AG09309 (cell line): Measurements from ENCODE around the gene ESM1.
"Not testable (repeated sequence)": the region's sequence is repeated elsewhere in the genome, so short reads cannot be mapped to it uniquely, and the experiment has no call there.

Experiments
- DNase-seq: peaks from one replicate; pipeline ENCODE4 v3.0.0-alpha.2; 2010; ENCODE audit warnings: low read depth
- H3K4me3 ChIP-seq: 2 replicates; pipeline ENCODE4 v1.5.1; 2011; ENCODE audit warnings: mild to moderate bottlenecking, low read depth, low read length, moderate library complexity; ENCODE audit not compliant: control insufficient read depth
- TF ChIP-seq, protein P1 (sequence below): IDR thresholded peaks from 2 replicates; pipeline ENCODE4 v1.5.1; 2011; ENCODE audit warnings: mild to moderate bottlenecking, low read depth, low read length, inconsistent platforms; ENCODE audit not compliant: insufficient read depth, control insufficient read depth; ENCODE audit errors: missing control alignments

Gene ESM1

DNA sequence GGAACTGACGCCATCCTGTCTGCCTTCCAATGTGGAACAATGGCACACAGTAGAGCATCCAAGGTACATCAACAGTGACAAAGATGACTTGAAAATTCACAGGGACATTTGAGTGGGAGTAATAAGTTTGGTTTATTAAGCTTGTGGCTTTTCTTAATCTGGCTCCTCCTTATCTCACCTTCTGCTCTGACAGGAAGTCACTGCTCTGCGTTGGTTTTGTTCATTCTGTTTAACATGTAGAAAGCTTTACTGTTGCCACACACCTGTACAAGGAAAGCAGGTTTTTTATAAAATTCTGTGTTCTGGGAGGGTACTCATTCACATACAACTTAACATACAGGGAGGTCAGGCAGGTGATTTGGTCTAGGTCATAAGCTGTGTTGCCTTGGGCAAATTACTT lies 37.1 kb upstream of the ESM1 start:
- H3K4me3 ChIP-seq: no peak overlapping the region
- TF ChIP-seq, protein P1, sequence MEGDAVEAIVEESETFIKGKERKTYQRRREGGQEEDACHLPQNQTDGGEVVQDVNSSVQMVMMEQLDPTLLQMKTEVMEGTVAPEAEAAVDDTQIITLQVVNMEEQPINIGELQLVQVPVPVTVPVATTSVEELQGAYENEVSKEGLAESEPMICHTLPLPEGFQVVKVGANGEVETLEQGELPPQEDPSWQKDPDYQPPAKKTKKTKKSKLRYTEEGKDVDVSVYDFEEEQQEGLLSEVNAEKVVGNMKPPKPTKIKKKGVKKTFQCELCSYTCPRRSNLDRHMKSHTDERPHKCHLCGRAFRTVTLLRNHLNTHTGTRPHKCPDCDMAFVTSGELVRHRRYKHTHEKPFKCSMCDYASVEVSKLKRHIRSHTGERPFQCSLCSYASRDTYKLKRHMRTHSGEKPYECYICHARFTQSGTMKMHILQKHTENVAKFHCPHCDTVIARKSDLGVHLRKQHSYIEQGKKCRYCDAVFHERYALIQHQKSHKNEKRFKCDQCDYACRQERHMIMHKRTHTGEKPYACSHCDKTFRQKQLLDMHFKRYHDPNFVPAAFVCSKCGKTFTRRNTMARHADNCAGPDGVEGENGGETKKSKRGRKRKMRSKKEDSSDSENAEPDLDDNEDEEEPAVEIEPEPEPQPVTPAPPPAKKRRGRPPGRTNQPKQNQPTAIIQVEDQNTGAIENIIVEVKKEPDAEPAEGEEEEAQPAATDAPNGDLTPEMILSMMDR: no peak
- no peak for DNase-seq

DNA sequence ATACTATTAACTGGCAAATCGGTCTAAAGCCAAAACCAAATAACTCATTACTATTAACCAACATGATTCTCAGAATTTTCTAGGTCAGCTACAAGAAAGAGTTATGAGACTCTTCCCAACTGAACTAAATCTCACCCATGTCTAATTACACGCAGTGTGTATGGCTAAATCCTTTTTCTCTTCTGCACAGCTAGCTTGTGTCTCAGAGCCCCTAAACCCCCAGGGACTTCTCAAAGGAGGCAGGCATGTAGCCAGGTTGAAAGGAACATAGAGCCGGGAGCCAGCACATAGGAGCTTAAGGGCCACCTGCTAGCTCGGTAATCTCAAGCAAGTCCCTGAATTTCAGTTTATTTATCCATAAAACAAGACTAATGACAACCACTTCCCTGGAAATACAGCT lies 36.4 kb upstream of the ESM1 start:
- no peak overlapping the region for H3K4me3 ChIP-seq
- DNase-seq: no peak
- TF ChIP-seq, protein P1: no peak

DNA sequence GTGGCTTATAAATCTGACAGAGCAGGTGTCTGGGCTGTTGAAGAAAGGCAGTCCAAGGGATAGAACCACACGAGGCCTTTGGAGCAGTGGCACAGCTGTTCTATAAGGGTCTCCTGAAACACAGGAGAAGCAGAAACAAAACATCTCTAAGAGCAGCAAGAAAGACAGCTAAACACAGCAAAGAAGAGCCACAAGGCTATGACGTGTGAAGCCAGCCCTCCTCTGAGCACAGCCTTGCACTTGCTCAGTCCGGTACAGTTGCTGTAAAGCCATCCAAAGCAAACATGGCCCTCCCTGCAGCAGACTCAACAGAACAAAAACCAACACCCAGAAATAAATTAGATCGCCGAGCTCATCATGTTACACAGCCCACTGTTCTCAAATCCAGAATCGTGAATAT lies 36.0 kb upstream of the ESM1 start:
- TF ChIP-seq, protein P1: no peak
- no peak for DNase-seq
- no peak overlapping the region for H3K4me3 ChIP-seq

DNA sequence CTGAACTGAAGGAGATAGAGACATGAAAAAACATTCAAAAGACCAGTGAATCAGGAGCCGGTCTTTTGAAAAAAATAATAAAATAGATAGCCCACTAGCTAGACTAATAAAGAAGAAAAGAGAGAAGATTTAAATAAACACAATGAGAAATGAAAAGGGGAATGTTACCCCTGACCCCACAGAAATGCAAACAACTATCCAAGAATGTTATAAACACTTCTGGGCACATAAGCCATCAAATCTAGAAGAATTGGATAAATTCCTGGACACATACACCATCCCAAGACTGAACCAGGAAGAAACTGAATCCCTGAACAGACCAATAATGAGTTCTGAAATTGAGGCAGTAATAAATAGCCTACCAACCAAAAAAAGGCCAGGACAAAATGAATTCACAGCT lies 24.8 kb upstream of the ESM1 start:
- not testable (repeated sequence) for DNase-seq, H3K4me3 ChIP-seq

DNA sequence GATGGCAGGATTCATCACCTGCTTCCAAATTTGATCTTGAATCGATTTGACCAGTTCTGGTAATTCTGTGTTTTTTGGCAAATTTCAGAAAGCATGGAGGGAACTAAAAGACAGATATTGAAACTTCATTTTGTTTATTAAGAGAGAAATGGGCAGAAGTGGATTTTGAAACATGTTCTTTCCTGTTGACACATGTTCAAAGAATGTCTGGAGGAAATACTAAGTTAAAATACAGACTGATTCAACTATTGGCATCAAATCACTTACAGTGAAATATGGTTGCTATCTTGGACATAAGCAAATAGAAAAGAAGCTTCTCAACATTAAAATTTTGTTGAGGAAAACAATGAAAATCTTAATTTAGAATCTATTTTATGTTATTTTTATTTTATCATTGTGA lies 19.3 kb upstream of the ESM1 start:
- TF ChIP-seq, protein P1: no peak
- DNase-seq: no peak
- no peak overlapping the region for H3K4me3 ChIP-seq

DNA sequence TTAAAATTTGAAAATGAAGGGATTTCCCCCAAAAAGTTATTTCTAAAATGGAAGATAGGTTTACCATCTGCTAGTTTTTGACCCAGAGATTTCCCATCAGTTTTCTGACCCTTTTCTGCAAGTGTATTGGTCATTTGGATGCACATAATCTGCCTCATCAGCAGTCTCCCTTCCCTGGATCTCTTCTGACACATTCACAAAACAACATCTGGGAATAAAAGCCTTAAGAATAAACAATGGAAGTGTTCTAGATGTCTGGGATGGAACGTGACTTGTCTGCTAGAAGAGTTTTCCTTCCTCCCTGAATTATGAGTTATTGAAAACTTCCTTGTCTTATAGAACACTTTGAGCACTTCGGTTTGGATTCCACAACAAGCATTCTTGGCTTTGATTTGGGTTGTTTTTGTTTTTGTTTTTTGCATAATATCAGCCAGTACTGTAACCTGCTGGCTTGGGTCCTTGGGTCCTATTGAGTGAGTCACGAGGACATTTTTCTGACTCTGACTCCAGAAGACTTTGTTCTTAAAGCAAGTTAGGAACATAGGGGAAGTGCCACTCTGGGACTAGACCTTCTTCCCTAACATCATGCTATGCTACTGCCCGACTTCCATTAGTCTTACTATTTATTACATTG lies 18.2 kb upstream of the ESM1 start:
- DNase-seq: no peak
- TF ChIP-seq, protein P1: no peak
- no peak overlapping the region for H3K4me3 ChIP-seq

DNA sequence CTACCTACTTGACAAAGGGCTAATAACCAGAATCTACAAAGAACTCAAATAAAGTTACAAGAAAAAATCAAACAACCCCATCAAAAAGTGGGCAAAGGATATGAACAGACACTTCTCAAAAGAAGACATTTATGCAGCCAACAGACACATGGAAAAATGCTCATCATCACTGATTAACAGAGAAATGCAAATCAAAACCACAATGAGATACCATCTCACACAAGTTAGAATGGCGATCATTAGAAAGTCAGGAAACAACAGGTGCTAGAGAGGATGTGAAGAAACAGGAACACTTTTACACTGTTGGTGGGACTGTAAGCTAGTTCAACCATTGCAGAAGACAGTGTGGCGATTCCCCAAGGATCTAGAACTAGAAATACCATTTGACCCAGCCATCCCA lies 16.8 kb upstream of the ESM1 start:
- H3K4me3 ChIP-seq, DNase-seq: not testable (repeated sequence)

DNA sequence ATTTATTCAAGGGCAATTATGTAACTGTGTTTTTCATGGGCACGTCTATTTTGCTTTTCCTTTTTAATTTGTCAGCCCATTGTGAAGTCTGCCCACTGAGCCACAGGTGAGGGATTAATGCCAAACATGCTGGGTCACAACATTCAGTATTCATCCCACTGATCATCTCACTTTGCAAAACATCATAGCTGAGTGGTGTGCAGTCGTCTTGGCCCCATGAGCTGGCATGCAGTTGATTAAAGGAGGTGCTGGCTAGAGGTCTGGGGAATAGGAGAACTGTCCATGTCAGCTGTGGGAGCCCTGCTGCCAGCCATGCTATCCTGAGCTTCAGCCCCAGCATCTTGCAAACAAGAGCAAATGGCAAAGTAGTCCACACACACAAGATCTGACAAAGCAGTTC lies 11.7 kb upstream of the ESM1 start:
- H3K4me3 ChIP-seq: no peak overlapping the region
- no peak for DNase-seq
- TF ChIP-seq, protein P1: no peak
